NCI-H446 (cell line): ENCODE results near the gene OSBP2.

Experiments
- DNase-seq, 2 experiments: peaks; one replicate each; lab custom pipeline; 2025; lab: John Stamatoyannopoulos, UW

Gene OSBP2

GRCh38 chr22:30903876-30904460, 209.3 kb downstream of the OSBP2 start:
- DNase-seq = no peak

GRCh38 chr22:30905696-30906341, 211.1 kb downstream of the OSBP2 start:
- no peak for DNase-seq

GRCh38 chr22:30906411-30906810, 211.7 kb downstream of the OSBP2 start:
- DNase-seq = no peak

GRCh38 chr22:30906946-30907345, 212.3 kb downstream of the OSBP2 start:
- no peak for DNase-seq

- DNase-seq = no peak
These were observed 213.4 kb downstream of the OSBP2 start for GRCh38 chr22:30908051-30908461.

GRCh38 chr22:30909306-30909705, 214.6 kb downstream of the OSBP2 start:
- DNase-seq = no peak

GRCh38 chr22:30910358-30910757, 215.7 kb downstream of the OSBP2 start:
- no peak for DNase-seq

- DNase-seq = no peak
These were observed 224.1 kb downstream of the OSBP2 start for GRCh38 chr22:30918761-30919160.

GRCh38 chr22:30919973-30920372, 225.3 kb downstream of the OSBP2 start:
- no peak for DNase-seq

GRCh38 chr22:30920407-30920806, 225.7 kb downstream of the OSBP2 start:
- DNase-seq = peak; percentile 60 to 82

- no peak for DNase-seq
These were observed 226.4 kb downstream of the OSBP2 start for GRCh38 chr22:30921108-30921507.

GRCh38 chr22:30922151-30922611, 227.5 kb downstream of the OSBP2 start:
- no peak for DNase-seq

GRCh38 chr22:30923168-30923900, 228.7 kb downstream of the OSBP2 start:
- DNase-seq = no peak

- DNase-seq = no peak
These were observed 231.0 kb downstream of the OSBP2 start for GRCh38 chr22:30925667-30926066.

- DNase-seq = no peak
These were observed 232.0 kb downstream of the OSBP2 start for GRCh38 chr22:30926706-30927105.

- no peak for DNase-seq
These were observed 233.1 kb downstream of the OSBP2 start for GRCh38 chr22:30927806-30928205.

- DNase-seq = no peak
These were observed 233.7 kb downstream of the OSBP2 start for GRCh38 chr22:30928401-30928800.

GRCh38 chr22:30930228-30930627, 235.6 kb downstream of the OSBP2 start:
- DNase-seq = no peak

GRCh38 chr22:30931541-30932300, 237.0 kb downstream of the OSBP2 start:
- DNase-seq = no peak

- no peak for DNase-seq
These were observed 238.0 kb downstream of the OSBP2 start for GRCh38 chr22:30932661-30933060.

- no peak for DNase-seq
These were observed 238.8 kb downstream of the OSBP2 start for GRCh38 chr22:30933457-30933856.

GRCh38 chr22:30934053-30934452, 239.4 kb downstream of the OSBP2 start:
- no peak for DNase-seq
